NCI-H748 treated with DMSO at 0.1 percent for 48 hours (cell line): ENCODE measurements around the gene RGS6.

Experiments
- DNase-seq: peaks from one replicate; lab custom pipeline; 2025; lab: John Stamatoyannopoulos, UW

RGS6 gene

DNA sequence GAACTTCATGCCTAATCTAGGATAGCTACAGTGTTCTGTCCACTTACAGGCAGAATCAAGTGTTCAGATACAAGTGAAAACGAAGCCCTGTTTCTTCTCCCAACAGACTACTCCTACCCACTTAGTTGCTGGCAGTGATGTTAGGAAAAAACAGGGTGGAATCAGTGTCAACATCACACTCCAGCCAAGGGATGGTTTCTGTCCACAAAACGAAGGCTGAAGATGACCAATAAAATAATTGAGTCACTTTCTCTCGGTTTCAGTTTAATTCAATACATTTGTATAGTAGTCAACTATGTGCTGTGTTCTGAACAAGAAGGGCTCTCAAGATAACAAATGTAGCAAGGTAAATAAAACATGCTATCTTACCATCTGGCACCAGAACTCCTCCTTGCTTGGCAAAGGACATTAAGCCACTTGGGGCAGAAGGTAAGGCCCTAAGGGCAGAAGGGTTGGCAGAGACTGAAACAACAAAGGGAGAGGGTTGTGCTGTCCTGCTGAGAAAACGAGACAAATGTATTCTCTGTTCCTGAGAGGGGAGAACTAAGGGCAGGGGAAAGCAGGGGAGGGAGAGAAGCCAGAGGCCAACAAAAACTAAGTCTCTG lies 568.1 kb downstream of the RGS6 start:
- no peak for DNase-seq

- DNase-seq: no peak
Observed at GRCh38 chr14:72501439-72501838, 569.2 kb downstream of the RGS6 start.

GRCh38 chr14:72503271-72503670 lies 571.0 kb downstream of the RGS6 start:
- DNase-seq: no peak

DNA sequence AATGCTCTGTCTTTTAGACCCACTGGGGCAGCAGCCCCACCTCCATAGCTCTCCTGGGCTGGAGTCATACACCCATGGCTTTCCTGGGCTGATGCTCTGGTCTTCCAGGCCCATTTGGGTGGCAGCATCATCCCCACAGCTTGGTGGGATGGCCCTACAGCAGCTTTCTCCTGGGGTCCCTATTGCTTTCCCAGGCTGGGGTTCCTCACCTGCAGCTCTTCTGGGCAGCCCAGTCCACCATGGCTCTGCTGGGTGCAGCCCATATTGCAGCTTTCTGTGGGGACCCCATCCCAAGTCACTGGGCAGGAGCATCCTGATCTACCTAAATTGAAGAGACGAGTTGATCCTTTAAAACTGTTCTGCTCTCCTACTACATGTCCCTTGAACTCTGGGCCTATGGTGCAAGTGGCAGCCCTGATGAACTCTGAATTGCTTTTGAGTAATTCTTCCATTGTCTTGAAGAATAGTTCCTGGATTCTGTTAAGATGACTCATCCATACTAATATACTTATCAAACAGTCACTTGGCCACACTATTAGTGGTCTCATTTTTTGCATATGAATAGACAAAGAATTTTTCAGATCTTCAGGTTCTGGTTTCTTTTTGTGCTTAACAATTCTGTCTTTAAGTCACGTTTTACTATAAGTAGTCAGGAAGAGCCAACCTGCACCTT lies 571.6 kb downstream of the RGS6 start:
- DNase-seq: no peak

GRCh38 chr14:72510566-72510965 lies 578.3 kb downstream of the RGS6 start:
- DNase-seq: no peak

GRCh38 chr14:72512281-72512680 lies 580.1 kb downstream of the RGS6 start:
- DNase-seq: no peak

- DNase-seq: no peak
Observed at GRCh38 chr14:72512925-72513324, 580.7 kb downstream of the RGS6 start.

GRCh38 chr14:72513346-72513745 lies 581.1 kb downstream of the RGS6 start:
- no peak for DNase-seq

DNA sequence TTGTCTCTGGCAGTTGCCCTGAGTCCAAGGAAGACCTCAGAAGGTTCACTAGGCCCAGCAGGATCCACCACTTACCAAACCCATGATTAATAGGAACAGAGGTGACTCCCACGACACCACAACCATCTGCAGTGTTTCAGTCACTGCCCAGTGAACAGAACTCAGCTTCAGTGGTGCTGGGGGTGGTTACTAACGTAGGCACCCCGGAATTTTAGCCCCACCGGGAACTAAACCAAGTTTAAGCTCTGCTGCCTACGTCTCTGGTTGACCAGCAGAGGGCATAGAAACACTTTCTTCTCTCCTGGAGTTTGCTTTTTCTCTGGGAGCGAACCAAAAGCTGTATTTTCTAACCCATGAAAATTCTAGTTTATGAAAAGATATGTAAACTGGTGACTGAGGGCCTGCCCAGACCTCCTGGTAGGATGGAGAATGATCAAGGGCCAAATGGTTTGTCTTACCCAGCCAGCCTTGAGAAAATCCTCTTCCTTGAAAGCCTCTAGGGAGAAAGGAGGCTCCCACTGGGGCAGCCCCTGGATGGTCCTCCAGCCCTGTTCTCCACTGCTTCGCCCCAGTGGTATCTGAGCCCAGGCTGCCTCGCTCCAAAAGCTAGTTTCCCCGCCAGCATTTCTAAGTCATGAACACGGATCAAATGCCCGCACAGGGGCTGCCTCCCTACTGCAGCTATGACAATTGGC lies 581.9 kb downstream of the RGS6 start:
- DNase-seq: no peak

GRCh38 chr14:72514660-72515025 lies 582.4 kb downstream of the RGS6 start:
- no peak for DNase-seq

GRCh38 chr14:72515779-72516770 lies 583.8 kb downstream of the RGS6 start:
- DNase-seq: no peak

DNA sequence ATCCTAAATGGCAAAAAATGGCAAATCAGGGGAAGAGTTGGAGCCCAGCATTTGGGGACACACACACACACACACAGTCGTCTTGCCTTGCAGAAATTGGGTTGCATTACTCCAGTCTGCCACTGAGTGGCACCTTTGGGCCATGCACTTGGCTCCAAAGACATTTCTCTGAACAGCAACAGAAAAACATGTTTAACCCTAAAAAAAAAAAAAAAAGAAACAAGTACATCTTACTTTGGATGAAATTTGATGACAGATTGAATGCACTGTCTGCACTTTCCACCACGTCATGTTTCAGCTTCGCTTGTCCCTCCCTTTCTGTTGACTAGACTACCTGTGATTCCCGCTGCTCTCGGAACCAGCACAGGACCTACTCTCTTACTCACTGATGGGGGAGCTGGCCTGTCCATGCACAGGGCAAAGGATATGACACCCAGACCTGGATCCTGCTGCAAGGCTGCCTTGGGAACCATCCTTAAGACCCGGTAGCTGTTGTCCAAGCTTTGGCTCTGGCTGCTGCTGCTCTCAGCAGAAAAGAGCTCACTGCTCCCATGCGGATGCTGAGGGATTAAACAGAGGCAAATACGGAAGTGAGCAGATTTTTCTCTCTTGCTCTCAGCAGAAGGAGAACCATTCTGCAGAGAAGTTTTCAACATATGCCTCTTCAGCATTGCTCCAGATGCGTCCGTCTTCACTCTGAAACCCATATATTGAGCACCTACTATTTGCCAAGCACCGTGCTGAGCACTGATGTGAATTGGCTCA lies 584.9 kb downstream of the RGS6 start:
- DNase-seq: peak; percentile 27

GRCh38 chr14:72517736-72518135 lies 585.5 kb downstream of the RGS6 start:
- DNase-seq: no peak

DNA sequence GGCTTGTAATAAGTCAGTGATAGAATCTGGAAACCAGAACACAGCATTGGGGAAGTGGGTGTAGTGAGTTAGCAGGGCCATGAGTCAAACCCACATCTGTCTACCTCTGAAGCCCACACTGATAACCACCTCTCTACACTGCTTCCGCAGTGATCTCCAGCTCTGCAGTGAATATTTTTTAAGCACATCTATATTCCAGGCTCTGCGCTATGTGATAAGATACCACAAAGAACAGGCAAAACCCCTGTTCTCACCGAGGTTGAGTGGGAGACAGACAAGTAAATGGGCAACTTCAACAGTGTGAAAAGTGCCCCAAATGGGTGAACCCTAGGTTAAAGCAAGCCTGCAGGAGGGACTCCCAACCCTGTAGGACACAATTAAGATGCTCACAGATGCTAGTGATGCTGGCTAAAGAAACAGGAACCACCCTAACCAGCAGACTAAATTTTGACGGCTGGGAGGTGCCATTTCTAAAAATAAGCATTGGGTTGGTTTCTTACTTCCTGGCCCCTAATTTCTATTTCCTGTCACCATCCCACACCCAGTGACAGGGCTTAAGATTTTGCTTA lies 586.7 kb downstream of the RGS6 start:
- no peak for DNase-seq

DNA sequence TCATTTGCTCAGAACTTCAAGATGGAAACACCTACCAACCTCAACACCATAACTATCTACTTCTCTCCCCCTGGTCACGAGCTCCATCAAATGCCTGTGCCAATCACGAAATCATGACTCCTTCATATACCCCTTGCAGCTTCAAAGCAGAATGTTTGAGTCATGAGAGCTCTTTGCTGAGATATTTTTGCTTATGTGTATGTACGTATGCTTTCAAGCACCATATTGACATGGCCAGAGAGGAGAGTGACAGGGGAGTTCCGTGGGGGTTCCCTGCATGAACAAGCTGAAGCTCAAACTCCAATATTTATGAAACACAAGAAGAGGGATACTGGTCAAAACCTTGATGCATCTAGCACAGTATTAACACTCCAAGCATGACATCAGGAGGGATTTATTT lies 587.3 kb downstream of the RGS6 start:
- DNase-seq: no peak

GRCh38 chr14:72521045-72521444 lies 588.8 kb downstream of the RGS6 start:
- DNase-seq: no peak

DNA sequence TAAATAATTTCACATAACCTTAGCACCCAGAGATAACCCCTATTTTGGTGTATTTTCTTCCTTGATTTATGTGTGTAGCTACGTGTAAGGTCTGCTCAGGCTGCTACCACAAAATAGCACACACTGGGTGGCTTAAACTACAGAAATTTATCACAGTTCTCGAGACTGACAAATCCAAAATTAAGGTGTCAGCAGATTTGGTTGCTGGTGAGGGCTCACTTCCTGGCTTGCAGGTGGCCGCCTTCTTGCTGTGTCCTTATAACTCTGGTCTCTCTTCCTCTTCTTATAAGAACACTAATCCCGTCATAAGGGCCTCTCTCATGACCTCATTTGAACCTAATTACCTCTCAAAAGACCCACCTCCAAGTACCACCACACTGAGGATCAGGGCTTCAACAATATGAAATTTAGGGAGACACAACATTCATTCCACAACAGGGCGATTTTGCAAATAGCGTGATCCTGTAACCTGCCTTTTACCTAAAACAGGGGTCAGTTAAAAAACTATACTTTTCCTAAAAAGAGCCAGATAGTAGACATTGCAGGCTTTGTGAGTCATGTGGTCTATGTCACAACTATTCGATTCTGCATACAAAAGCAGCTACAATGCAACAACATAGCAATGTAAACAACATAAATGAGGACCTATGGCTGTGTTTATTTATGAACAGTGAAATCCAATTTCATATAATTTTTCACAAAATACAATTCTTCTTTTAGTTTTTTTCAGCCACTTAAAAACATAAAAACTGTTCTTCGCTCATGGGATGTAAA lies 589.9 kb downstream of the RGS6 start:
- no peak for DNase-seq

DNA sequence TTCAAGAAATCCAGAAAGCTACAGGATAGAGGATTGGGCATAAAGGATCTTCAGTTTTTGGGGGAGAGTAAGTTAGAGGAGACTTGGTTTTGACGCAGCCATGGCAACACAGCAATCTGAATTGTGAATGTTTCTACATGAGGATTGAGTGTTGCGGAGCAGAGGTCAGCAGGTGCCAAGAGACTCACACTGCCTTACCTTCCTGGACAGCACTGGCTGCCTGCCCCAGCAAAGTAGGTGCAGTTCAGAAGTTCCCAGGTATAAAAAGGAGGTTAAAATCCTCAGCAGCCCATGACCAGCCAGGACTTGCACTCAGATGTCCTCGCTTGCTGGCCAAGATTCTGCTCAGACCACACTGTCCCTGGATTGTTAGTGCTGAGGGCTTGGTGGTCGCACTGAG lies 590.6 kb downstream of the RGS6 start:
- DNase-seq: no peak

GRCh38 chr14:72523424-72524294 lies 591.4 kb downstream of the RGS6 start:
- DNase-seq: no peak

GRCh38 chr14:72524295-72524629 lies 592.0 kb downstream of the RGS6 start:
- DNase-seq: no peak
